Hepatocyte (in vitro differentiated cells): ENCODE measurements around the gene BNIP5.

ENCODE experiments used
- CTCF ChIP-seq: fragments of 200-600 bp; sonication (generic); IDR thresholded peaks from 2 replicates; pipeline ENCODE4 v1.5.1; 2016; ENCODE audit warnings: antibody characterized with exemption, mild to moderate bottlenecking; ENCODE audit not compliant: poor library complexity
- EZH2 ChIP-seq: fragments of 200-600 bp; sonication (generic); IDR thresholded peaks from 2 replicates; pipeline ENCODE4 v1.6.1; 2016; ENCODE audit warnings: antibody characterized with exemption, mild to moderate bottlenecking, borderline replicate concordance
- EZH2phosphoT487 ChIP-seq: fragments of 200-600 bp; sonication (generic); IDR thresholded peaks from one replicate; pipeline ENCODE4 v1.6.1; 2018; ENCODE audit warnings: antibody characterized with exemption, mild to moderate bottlenecking, low read depth, moderate library complexity; ENCODE audit not compliant: unreplicated experiment, severe bottlenecking

- TF ChIP-seq CTCF: no peak
- TF ChIP-seq EZH2: no peak
- no peak for TF ChIP-seq EZH2phosphoT487
These were observed 1.1 kb downstream of the BNIP5 start for GRCh38 chr6:36335465-36336207.
